ENCODE measurements around the gene CTDSP1.

- no peak for TF ChIP-seq CTCF (IDR thresholded peaks at IDR 0.05)
- no peak for TF ChIP-seq ZFX (IDR thresholded peaks at IDR 0.05; ENCODE audit: borderline replicate concordance)
These were observed 8.0 kb downstream of the CTDSP1 start for GRCh38 chr2:218407717-218408116.

Data from 22Rv1 (cell line).